HG03135 (cell line): Measurements from ENCODE around the gene PEDS1.
A peak's percentile ranks its signal among the peaks of the same experiment; 100 is the strongest.
"Not testable (repeated sequence)": the region's sequence is repeated elsewhere in the genome, so short reads cannot be mapped to it uniquely, and the experiment has no call there.

Experiments used
- ATAC-seq: cut with Tn5 transposase; IDR thresholded peaks from one replicate; pipeline ENCODE4 v1.9.1; 2021; ENCODE audit warnings: mild to moderate bottlenecking, moderate library complexity; ENCODE audit not compliant: unreplicated experiment

PEDS1 gene

GRCh38 chr20:50136822-50137599 is 16.5 kb downstream of the PEDS1 start:
- ATAC-seq: no peak

- not testable (repeated sequence) for ATAC-seq
Measured at GRCh38 chr20:50135157-50135556, 18.4 kb downstream of the PEDS1 start.

DNA sequence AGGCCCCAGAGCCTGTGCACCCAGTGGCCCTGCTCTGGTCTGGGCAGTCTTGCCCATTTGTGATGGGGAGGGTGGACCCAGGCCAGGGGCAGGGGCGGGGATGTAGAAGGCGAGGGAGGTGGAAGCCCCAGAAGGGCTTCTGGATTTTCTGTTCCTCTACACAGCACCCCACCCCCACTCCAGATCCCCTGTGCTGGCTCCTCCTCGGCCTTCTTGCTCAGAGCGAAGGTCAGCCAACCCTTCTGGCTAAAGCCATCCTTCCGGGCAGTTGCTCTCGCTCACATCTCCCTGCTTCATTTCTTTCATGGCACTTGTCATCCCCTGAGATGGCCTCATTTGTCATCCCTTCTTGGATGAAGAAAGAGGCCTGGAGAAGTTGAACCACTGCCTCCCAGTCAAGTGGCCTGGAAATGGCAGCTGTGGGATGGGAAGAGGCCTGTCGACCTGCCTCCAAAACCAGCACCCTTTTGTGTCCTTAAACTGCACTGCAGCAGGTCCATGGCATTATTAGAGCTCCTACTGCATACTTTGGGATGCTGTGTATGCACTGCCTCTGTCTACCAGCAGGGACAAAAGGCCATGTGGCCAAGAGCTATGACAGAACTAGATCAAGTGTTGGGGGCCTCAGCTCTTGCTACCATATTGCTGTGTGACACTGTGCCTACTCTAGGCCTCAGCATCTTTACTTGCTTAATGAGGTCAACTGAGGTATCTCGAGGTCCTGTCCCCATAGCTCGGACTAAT is 19.9 kb downstream of the PEDS1 start:
- ATAC-seq: no peak

- no peak for ATAC-seq
Measured at GRCh38 chr20:50133041-50133440, 20.5 kb downstream of the PEDS1 start.

DNA sequence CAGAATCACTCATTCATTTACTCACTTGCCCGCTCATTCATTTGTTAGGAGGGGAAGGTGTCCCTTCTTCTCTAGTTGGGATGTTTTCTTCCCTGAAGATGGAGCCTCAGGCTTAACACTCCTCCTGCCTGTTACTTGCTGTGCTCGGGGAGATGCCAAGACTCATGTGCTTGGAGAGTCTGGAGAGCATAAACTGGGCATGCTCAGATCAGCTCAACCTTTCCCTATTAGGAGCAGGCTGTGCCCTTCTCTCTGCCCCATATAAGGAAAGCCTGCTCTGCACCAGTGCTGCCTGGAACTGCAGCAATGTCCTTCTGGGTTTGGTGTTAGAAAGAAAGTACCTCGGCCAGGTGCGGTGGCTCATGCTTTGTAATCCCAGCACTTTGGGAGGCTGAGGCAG is 22.5 kb downstream of the PEDS1 start:
- ATAC-seq: no peak

DNA sequence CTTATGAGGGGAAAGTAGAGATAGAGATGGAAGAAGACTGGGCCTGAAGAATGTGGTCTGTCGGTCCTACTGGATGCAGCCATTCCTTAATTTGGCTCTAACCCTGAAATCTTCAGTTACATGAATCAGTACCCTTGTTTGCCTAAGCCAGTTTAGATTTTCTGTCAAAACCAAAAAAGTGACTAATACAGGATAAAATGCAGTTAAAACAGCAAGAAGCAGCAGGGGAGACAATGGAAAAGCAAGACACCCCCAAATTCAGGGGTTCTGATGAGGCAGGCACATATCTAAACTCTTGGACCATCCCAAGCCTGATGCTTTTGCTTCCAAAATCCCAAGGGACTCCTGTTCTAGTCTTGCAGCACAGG is 23.2 kb downstream of the PEDS1 start:
- ATAC-seq: no peak

DNA sequence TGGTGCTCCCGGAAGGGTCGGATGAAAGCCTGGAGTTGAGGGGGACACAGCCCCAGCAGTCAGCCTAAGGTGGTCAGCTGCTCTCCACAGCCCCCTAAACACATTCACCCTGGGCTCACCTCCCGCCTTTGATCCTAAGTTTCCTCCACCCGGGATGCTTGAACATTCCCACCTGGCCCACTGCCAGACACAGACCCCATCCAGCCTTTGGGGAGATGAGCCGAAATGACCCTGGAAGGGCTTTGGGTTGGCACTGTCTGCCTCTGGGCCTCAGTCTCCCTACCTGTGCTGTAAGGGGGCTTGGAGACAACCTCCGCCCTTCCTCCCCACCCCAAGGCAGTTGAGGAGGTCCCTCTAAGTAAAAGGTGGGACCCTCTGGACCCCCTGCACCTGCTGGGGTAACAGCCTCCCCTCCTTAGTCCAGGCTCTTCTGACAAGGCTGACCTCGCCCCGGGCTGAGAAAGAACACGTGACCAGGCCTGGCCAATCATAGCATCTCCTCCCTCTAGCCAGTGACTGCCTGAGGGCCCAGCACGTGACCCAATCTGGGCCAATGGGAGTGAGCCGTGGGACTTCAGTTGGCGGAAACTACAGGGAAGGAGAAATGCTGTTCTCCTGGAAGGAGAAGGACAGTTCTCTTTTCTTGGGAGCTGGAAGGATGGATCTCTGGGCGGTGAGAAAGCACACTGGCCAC is 23.7 kb downstream of the PEDS1 start:
- no peak for ATAC-seq

DNA sequence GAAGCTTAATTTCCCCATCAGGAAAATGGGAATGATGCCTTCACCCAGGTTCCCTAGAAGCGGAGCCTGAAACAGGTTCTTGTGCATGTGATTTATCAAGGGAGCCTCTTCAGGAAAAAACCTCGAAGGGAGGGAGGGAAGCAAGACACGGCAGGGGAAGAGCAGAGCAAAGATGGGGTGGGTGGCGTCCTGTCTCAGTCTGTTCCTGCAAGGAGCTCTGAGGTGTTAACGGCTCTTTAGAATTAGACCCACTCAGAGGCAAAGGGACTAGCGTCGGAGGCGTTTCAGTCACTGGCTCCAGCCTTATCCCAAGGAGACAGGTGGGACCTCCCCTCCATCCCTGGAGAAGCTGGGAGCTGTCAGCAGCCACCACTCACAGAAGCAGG is 25.0 kb downstream of the PEDS1 start:
- no peak for ATAC-seq

- ATAC-seq: no peak
Measured at GRCh38 chr20:50127587-50128519, 25.7 kb downstream of the PEDS1 start.

- ATAC-seq: no peak
Measured at GRCh38 chr20:50126662-50127061, 26.9 kb downstream of the PEDS1 start.

DNA sequence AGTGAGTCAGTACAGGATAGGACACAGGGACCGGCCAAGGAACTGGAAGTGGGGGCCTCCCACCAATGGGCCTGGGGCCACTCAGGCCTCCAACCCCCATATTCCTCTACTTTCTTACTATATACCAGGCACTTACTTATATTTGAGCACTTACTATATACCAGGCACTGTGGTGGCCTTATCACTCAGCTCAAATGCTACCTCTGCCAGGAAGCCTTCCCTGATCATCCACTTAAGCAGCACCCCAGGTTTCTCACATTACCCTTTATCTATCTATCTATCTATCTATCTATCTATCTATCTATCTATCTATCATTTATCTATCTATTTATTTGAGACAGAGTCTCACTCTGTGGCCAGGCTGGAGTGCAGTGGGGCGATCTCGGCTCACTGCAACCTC is 28.2 kb downstream of the PEDS1 start:
- ATAC-seq: no peak

DNA sequence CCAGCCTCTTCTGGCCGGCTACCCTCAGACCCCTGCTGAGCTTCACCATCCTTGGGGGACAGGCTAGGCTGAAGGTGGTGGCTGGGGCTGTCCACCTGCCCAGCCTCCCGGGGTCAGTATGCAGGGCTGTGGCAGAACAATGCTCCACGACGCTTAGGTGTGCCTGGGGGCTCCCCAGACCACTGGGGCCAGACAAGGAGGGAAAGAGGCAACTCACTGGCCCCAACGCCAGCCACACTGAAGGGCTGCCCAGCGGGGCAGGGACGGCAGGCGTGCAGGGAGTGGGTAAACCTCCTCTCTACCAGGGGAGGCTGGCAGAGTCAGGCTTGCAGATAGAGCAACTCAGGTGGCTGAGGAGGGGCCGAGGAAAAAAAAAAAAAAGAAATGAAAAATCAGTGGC is 29.0 kb downstream of the PEDS1 start:
- no peak for ATAC-seq

DNA sequence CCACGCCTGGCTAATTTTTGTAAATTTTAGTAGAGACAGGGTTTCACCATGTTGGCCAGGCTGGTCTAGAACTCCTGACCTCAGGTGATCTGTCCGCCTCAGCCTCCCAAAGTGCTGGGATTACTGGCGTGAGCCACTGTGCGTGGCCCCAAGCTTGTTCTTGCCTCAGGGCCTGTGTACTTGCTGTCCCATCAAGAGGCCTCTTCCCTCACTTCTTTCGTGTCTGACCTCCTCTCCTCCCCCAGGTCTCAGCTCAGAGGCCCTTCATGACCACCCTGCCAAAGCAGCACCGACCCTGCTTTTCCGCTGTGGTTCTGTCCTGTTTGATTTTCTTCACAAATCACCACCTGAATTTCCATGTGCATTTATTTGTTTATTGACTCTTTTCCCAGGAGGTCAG is 30.1 kb downstream of the PEDS1 start:
- no peak for ATAC-seq

GRCh38 chr20:50122763-50123162 is 30.8 kb downstream of the PEDS1 start:
- no peak for ATAC-seq

- no peak for ATAC-seq
Measured at GRCh38 chr20:50121858-50122271, 31.7 kb downstream of the PEDS1 start.

DNA sequence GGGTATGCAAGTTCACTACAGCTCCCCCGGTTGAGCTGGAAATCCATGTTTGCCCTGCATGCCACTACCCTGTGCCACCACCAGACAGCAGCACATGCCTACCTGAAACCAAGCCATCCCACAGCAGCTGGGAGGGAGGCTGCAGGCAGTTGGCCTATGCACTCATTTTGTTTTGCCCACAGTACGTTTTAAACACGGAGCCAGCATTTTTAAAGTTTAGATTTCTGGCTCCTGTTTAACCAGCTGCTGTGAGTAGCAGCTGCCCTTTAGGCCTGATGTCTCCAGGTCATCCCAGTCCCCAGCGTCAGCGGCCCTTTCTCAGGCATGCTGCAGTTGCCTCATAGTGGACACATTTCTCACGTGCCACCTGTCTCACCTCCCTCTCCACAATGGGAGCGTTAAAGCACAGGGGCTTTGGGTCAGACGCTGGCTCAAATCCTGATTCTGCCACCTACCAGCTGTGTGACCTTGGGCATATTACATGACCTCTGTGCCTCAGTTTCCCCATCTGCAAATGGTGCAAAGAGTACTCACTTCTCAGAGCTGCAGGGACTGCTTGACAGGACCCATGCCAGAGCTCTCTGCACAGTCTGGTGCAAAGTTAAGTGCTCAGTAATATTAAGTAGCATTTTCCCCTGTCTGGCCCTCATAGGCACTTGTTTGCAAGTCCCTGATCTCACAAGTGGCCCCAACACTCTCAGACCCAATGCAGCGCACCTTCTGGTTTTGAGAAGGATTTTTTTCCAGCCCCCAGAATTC is 32.4 kb downstream of the PEDS1 start:
- no peak for ATAC-seq

- ATAC-seq: no peak
Measured at GRCh38 chr20:50118203-50118602, 35.3 kb downstream of the PEDS1 start.

DNA sequence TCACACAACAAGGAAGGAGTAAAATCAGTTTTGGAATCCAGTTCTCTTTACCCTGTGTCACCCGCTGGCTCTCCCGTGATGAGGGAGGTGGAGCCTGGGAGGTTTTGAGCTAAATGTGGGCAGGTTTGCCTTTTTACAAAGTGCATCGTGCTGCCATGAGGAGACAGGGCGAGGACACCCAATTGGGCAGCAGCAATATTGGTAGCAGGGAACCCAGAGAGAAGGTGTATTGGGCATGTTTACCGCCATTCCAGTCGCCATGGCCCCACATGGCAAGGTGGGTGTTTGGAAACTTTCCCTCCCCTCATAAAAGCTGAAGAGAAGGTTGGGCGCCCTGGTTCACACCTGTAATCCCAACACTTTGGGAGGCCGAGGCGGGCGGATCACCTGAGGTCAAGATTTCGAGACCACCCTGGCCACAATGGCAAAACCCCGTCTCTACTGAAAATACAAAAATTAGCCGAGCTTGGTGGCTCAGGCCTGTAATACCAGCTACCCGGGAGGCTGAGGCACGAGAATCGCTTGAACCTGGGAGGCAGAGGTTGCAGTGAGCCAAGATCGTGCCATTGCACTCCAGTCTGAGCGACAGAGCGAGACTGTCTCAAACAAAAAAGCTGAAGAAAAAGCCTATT is 37.0 kb downstream of the PEDS1 start:
- ATAC-seq: no peak

GRCh38 chr20:50115591-50116367 is 37.7 kb downstream of the PEDS1 start:
- peak; percentile 79 for ATAC-seq
